Naive thymus-derived CD4-positive, alpha-beta T cell (primary cell): Measurements from ENCODE around the gene PTDSS2. TPM values are rescaled to one million over a fixed set of nuclear protein-coding genes. Genes with fewer than 3 reads are reported as not detected.
A peak's percentile ranks its signal among the peaks of the same experiment; 100 is the strongest.

Experiments
- ATAC-seq: fragments of 150-1000 bp; cut with Tn5 transposase; 2 replicates; pipeline ENCODE4 v1.10.0; 2021; ENCODE audit warnings: mild to moderate bottlenecking, moderate library complexity
- CTCF ChIA-PET: fragments of 350-600 bp; sonication (Branson Sonifier 250); formaldehyde crosslinking; loops from one replicate; lab custom pipeline; 2021; ENCODE audit warnings: antibody characterized with exemption; lab: Charles Lee
- POLR2A ChIA-PET: fragments of 350-600 bp; sonication (Branson Sonifier 250); formaldehyde crosslinking; loops from one replicate; lab custom pipeline; 2021; ENCODE audit warnings: antibody characterized with exemption, inconsistent platforms; lab: Charles Lee
- DNase-seq, 9 donors: peaks; one replicate each; pipeline versions ENCODE4 v3.0.0 to v3.0.0-alpha.2; 2020 to 2022; ENCODE audit warnings: mixed read lengths in 1 of 9
- H3K27ac ChIP-seq: one replicate; pipeline ENCODE4 v1.7.0; 2013; ENCODE audit warnings: mild to moderate bottlenecking, low read depth, low read length, moderate library complexity
- H3K27me3 ChIP-seq, 2 donors: one replicate each; pipeline ENCODE4 v1.7.0; 2013; ENCODE audit warnings: low read length in 2 of 2, mild to moderate bottlenecking in 2 of 2, moderate library complexity in 2 of 2; ENCODE audit not compliant: control insufficient read depth in 2 of 2, insufficient read depth in 2 of 2
- H3K36me3 ChIP-seq, 3 experiments: 1 replicate in 2 of 3; 2 replicates in 1 of 3; pipeline ENCODE4 v1.7.0; 2013; ENCODE audit warnings: low read length in 3 of 3, mild to moderate bottlenecking in 3 of 3, moderate library complexity in 1 of 3; ENCODE audit not compliant: insufficient read depth in 3 of 3, control insufficient read depth in 2 of 3
- H3K4me1 ChIP-seq, 2 donors: one replicate each; pipeline ENCODE4 v1.7.0; 2013; ENCODE audit warnings: low read length in 2 of 2, mild to moderate bottlenecking in 2 of 2, moderate library complexity in 1 of 2; ENCODE audit not compliant: control insufficient read depth in 2 of 2, insufficient read depth in 2 of 2
- H3K4me3 ChIP-seq: 2 replicates; pipeline ENCODE4 v1.7.0; 2013; ENCODE audit warnings: mild to moderate bottlenecking, low read length
- H3K9me3 ChIP-seq, 3 experiments: 1 replicate in 2 of 3; 2 replicates in 1 of 3; pipeline ENCODE4 v1.7.0; 2013; ENCODE audit warnings: low read length in 3 of 3; ENCODE audit not compliant: control insufficient read depth in 2 of 3
- H3K27ac Mint-ChIP-seq, 9 donors: one replicate each; pipeline ENCODE4 v1.8.0; 2020 to 2022; ENCODE audit warnings: mixed read lengths in 9 of 9, mild to moderate bottlenecking in 8 of 9, moderate library complexity in 5 of 9, inconsistent platforms in 2 of 9
- H3K27me3 Mint-ChIP-seq, 5 donors: one replicate each; pipeline ENCODE4 v1.8.0; 2021 to 2022; ENCODE audit warnings: mixed read lengths in 5 of 5, mild to moderate bottlenecking in 1 of 5
- H3K36me3 Mint-ChIP-seq, 5 donors: one replicate each; pipeline ENCODE4 v1.8.0; 2020 to 2022; ENCODE audit warnings: mixed read lengths in 5 of 5, mild to moderate bottlenecking in 3 of 5, inconsistent platforms in 1 of 5
- H3K4me1 Mint-ChIP-seq, 7 donors: one replicate each; pipeline ENCODE4 v1.8.0; 2020 to 2022; ENCODE audit warnings: mixed read lengths in 7 of 7, mild to moderate bottlenecking in 3 of 7, inconsistent platforms in 1 of 7
- H3K4me3 Mint-ChIP-seq, 10 donors: one replicate each; pipeline ENCODE4 v1.8.0; 2020 to 2022; ENCODE audit warnings: mild to moderate bottlenecking in 10 of 10, mixed read lengths in 10 of 10, moderate library complexity in 6 of 10, inconsistent platforms in 2 of 10
- H3K9me3 Mint-ChIP-seq, 11 donors: one replicate each; pipeline ENCODE4 v1.8.0; 2020 to 2022; ENCODE audit warnings: mixed read lengths in 11 of 11, mild to moderate bottlenecking in 4 of 11, inconsistent platforms in 1 of 11, moderate library complexity in 1 of 11
- intact Hi-C, 2 donors: fragments of 100-400 bp; cut with micrococcal nuclease; formaldehyde crosslinking; loops; one replicate each; pipeline ENCODE4 v1.15.1; 2023
- polyA plus RNA-seq, 2 donors: library from polyadenylated mRNA; unstranded; fragments of 300-500 nt; fragmentation: Illumina TruSeq; gene quantifications; one replicate each; pipeline ENCODE4 v1.2.3, GENCODE V29; 2021
- total RNA-seq, 6 experiments: library from RNA in 5 of 6; stranded (reverse) in 5 of 6; gene quantifications; 1 replicate in 5 of 6; 2 replicates in 1 of 6; pipeline ENCODE4 v1.2.3 and lab custom pipeline; 2021 to 2026

Gene PTDSS2
- total and polyA plus RNA-seq, 7 experiments from 2014 or later, result 9.0 to 27.7 (median 19.4) TPM

DNA sequence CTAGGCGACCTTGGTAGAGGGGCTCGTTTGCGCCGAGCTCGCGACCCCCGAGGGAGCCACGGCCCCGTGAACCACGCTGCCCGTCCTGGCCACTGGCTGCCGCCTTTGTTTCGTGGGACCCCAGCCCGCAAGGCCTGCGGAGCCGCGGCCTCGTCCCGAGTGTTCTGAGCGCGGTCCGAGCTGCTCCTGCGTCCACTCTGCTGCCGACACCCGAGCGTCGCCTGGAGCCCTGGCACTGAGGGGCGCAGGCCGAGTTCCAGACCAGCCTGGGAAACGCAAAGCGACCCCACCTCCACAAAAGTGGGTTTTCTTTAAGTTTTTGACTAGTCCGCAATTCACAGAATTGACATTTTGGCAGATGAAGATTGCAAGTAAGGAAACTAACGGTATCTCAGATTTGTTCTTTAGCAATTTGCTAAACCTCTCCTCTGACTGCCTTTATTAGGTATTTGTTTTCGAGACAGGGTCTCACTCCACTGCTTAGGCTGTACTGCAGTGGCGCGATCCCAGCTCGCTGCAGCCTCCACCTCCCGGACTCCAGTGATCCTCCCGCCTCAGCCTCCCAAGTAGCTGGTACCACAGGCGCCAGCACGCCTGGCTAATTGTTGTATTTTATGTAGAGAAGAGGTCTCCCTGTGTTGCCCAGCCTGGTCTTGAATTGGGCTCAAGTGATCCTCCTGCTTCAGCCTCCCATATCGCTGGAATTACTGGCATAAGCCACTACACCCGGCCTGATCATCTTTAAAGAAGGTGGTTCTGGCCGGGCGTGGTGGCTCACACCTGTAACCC is 57.8 kb downstream of the PTDSS2 start:
- POLR2A ChIA-PET, result interaction anchor here (1.2 to 4.4 kb wide), 6 partner anchors 11 to 301 kb away, joined by 4 to 30 read pairs (median 12); partner anchors contain the start of genes BET1L, HRAS, LRRC56 and PTDSS2
- no peak for ATAC-seq

DNA sequence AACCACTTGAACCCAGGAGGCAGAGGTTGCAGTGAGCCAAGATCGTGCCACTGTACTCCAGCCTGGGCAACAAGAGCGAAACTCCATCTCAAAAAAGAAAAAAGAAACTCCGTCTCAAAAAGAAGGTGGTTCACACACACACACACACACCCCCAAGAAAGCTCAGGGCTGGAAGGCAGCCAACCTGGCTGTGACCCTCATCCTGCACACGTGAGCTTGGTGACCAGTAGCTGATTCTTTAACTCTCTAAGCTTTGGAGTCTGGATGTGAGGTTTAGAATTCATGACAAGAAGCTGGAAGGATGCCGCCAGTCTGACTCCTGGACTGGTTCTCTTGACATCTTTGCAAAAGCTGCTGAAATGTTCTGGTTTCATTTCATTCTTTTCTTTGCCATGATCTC is 58.9 kb downstream of the PTDSS2 start:
- H3K36me3 ChIP-seq, result peaks cover 0 to 8% (median 0%) of the 10 kb centered on the region in 3 experiments
- H3K9me3 ChIP-seq, result no peaks in the 10 kb centered on the region
- Mint-ChIP-seq H3K36me3 (peaks cover 0 to 15% (median 3%) of the 10 kb centered on the region in 5 donors), H3K4me3 (peak overlapping the region in 4 of 10 donors; percentile 1 to 96 (median 39)), H3K9me3 (peaks cover 0 to 4% (median 0%) of the 10 kb centered on the region in 11 donors), H3K27ac (no peak overlapping the region), H3K27me3 (no peaks in the 10 kb centered on the region), H3K4me1 (peaks cover 5 to 32% (median 18%) of the 10 kb centered on the region in 7 donors)
- H3K27ac ChIP-seq, result no peak overlapping the region
- no peaks in the 10 kb centered on the region for H3K27me3 ChIP-seq
- intact Hi-C loops, result loop anchor here (5.0 kb wide), 4 partner anchors 152 to 753 kb away; partner anchors contain the start of genes IFITM1 (in 1 of the 2) and IFITM2 (in 1 of the 2)
- ChIA-PET POLR2A (interaction anchor here (0.6 to 4.4 kb wide), 4 partner anchors 10 to 302 kb away, joined by 3 to 30 read pairs (median 14); partner anchors contain the start of genes BET1L, HRAS, LRRC56 and RIC8A), CTCF (interaction anchor here (1.3 kb wide), 1 partner anchor 9 kb away, joined by 7 read pairs; no protein-coding TSS in a partner anchor)
- H3K4me1 ChIP-seq, result peaks cover 12 to 22% of the 10 kb centered on the region in 2 donors
- H3K4me3 ChIP-seq, result no peak overlapping the region
- ATAC-seq (no peak), DNase-seq (no peak)

More for the DNA sequence above, 57.8 kb downstream of the PTDSS2 start:
- Histone ChIP-seq H3K36me3 (peaks cover 0 to 8% (median 0%) of the 10 kb centered on the region in 3 experiments), H3K9me3 (no peaks in the 10 kb centered on the region), H3K4me3 (peak overlapping the region; percentile 46), H3K27ac (peak overlapping the region; percentile 72), H3K27me3 (no peaks in the 10 kb centered on the region), H3K4me1 (peaks cover 12 to 26% of the 10 kb centered on the region in 2 donors)
- intact Hi-C loops, result loop anchor here (1.0 to 5.0 kb wide), 19 partner anchors 10 to 1893 kb away; partner anchors contain the start of genes DEAF1 (in 2 of the 2), TMEM80 (in 2 of the 2), HRAS (in 1 of the 2) and IFITM1 (in 1 of the 2)
- peaks cover 5 to 34% (median 21%) of the 10 kb centered on the region in 7 donors for H3K4me1 Mint-ChIP-seq
- peak overlapping the region; percentile 66 to 98 (median 88) for H3K4me3 Mint-ChIP-seq
- H3K27me3 Mint-ChIP-seq, result no peaks in the 10 kb centered on the region
- CTCF ChIA-PET, result no interaction called here
- no peak for DNase-seq
- peaks cover 0 to 15% (median 3%) of the 10 kb centered on the region in 5 donors for H3K36me3 Mint-ChIP-seq
- peak overlapping the region in 7 of 9 donors; percentile 24 to 99 (median 67) for H3K27ac Mint-ChIP-seq
- peaks cover 0 to 4% (median 0%) of the 10 kb centered on the region in 11 donors for H3K9me3 Mint-ChIP-seq

DNA sequence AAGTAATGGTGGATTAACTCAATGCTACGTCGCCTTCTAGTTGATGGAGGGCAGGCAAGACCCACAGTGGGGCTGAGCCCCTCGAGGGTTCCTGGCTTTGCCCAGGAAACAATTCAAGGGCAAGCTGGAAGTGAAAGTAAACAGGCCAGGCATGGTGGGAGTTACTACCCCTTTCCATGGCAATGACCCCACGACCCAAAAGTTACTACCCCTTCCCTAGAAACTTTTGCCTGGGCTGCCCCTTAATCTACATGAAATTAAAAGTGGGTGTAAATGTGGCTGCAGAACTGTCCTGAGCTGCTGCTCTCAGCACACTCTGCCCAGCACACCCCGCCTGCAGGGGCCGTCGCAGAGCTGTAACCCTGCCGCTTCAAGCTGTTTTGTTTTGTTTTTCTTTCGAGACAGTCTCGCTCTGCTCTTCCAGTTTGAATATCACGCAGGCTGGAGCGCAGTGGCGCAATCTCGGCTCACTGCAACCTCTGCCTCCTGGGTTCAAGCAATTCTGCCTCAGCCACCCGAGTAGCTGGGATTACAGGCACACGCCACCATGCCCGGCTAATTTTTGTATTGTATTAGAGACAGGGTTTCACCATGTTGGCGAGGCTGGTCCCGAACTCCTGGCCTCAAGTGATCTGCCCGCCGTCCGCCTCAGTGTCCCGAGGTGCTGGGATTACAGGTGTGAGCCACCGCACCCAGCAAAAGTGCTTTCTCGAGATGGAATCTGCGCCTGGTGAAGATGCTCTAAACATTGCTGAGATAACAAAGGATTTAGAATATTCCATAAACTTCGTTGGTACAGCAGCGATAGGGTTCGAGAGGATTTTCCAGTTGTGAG is 62.9 kb downstream of the PTDSS2 start:
- CTCF ChIA-PET, result interaction anchor here (0.7 kb wide), 1 partner anchor 14 kb away, joined by 3 read pairs; no protein-coding TSS in a partner anchor

DNA sequence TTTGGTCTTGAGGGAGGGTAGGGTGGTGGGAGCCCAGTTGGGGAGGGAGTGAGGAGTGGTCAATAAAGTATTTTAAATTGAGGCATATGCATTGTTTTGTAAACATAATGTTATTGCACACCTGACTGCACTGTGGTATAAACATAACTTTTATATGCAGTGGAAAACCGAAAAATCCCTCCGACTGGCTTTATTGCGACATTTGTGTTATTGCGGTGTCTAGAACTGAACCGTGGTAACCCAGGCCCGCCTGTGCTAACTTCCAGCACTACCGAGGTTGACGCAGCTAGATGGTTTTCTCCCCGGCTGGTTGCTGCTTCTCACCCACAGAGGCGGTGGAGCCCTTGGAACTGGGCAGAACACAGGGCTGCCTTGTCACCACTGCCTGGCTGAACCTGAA is 64.5 kb downstream of the PTDSS2 start:
- H3K9me3 Mint-ChIP-seq, result peaks cover 0 to 14% (median 5%) of the 10 kb centered on the region in 11 donors
- Histone ChIP-seq H3K27me3 (no peaks in the 10 kb centered on the region), H3K4me1 (peaks cover 4% of the 10 kb centered on the region in 2 donors), H3K4me3 (no peak overlapping the region), H3K9me3 (peaks cover 0 to 5% (median 0%) of the 10 kb centered on the region in 3 experiments), H3K27ac (no peak overlapping the region), H3K36me3 (peaks cover 0 to 5% (median 0%) of the 10 kb centered on the region in 3 experiments)
- no peak for ATAC-seq
- no peaks in the 10 kb centered on the region for H3K27me3 Mint-ChIP-seq
- ChIA-PET CTCF (no interaction called here), POLR2A (no interaction called here)
- intact Hi-C loops, result no loop called here
- H3K4me3 Mint-ChIP-seq, result no peak overlapping the region
- peak overlapping the region in 1 of 9 donors; percentile 16 for H3K27ac Mint-ChIP-seq
- peaks cover 2 to 12% (median 4%) of the 10 kb centered on the region in 7 donors for H3K4me1 Mint-ChIP-seq
- DNase-seq, result no peak
- peaks cover 0 to 26% (median 9%) of the 10 kb centered on the region in 5 donors for H3K36me3 Mint-ChIP-seq

More for the DNA sequence above, 62.9 kb downstream of the PTDSS2 start:
- peaks cover 0 to 5% (median 0%) of the 10 kb centered on the region in 3 experiments for H3K9me3 ChIP-seq
- peaks cover 0 to 26% (median 9%) of the 10 kb centered on the region in 5 donors for H3K36me3 Mint-ChIP-seq
- H3K4me1 ChIP-seq, result peaks cover 0 to 2% of the 10 kb centered on the region in 2 donors
- peaks cover 0 to 10% (median 4%) of the 10 kb centered on the region in 7 donors for H3K4me1 Mint-ChIP-seq
- ATAC-seq, result no peak
- intact Hi-C loops, result no loop called here
- H3K9me3 Mint-ChIP-seq, result peaks cover 0 to 14% (median 4%) of the 10 kb centered on the region in 11 donors
- no peak overlapping the region for H3K4me3 Mint-ChIP-seq
- no peaks in the 10 kb centered on the region for H3K27me3 ChIP-seq
- DNase-seq, result no peak
- no peak overlapping the region for H3K4me3 ChIP-seq
- peak overlapping the region in 1 of 9 donors; percentile 36 for H3K27ac Mint-ChIP-seq
- H3K36me3 ChIP-seq, result peaks cover 0 to 5% (median 0%) of the 10 kb centered on the region in 3 experiments
- H3K27me3 Mint-ChIP-seq, result no peaks in the 10 kb centered on the region
- no peak overlapping the region for H3K27ac ChIP-seq
- POLR2A ChIA-PET, result interaction anchor here (1.1 kb wide), 1 partner anchor 184 kb away, joined by 3 read pairs; no protein-coding TSS in a partner anchor

DNA sequence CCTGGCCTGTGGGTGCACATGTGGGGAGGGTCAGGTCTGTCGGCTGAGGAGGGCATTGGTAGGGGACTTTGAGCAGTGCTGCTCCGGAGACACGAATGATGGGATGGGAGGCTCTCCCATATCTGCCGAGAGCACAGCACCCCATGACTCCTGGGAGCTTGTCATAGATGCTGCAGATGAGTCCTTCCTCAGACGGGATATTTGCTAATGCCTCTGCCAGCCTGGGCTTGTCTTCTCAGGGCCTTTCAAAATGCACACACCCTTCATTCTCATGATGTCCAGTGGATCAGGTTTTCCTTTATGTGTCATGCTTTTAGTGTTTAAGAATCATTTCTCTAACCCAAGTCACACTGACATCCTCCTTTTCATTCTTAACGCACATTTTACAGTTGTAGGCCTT is 65.1 kb downstream of the PTDSS2 start:
- Mint-ChIP-seq H3K4me3 (no peak overlapping the region), H3K27ac (no peak overlapping the region)
- POLR2A ChIA-PET, result no interaction called here

More for the DNA sequence above, 65.1 kb downstream of the PTDSS2 start:
- CTCF ChIA-PET, result no interaction called here
- peaks cover 0 to 5% (median 0%) of the 10 kb centered on the region in 3 experiments for H3K36me3 ChIP-seq
- no peak overlapping the region for H3K4me3 ChIP-seq
- no peaks in the 10 kb centered on the region for H3K27me3 ChIP-seq
- peaks cover 4% of the 10 kb centered on the region in 2 donors for H3K4me1 ChIP-seq
- H3K4me1 Mint-ChIP-seq, result peaks cover 2 to 8% (median 4%) of the 10 kb centered on the region in 7 donors
- H3K27ac ChIP-seq, result no peak overlapping the region
- H3K9me3 ChIP-seq, result peaks cover 0 to 5% (median 0%) of the 10 kb centered on the region in 3 experiments
- DNase-seq (no peak), ATAC-seq (no peak)
- intact Hi-C loops, result no loop called here
- no peaks in the 10 kb centered on the region for H3K27me3 Mint-ChIP-seq
- peaks cover 0 to 14% (median 5%) of the 10 kb centered on the region in 11 donors for H3K9me3 Mint-ChIP-seq
- peaks cover 0 to 21% (median 6%) of the 10 kb centered on the region in 5 donors for H3K36me3 Mint-ChIP-seq
